Measurements from ENCODE around the gene MACO1. TPM values are rescaled to one million over a fixed set of nuclear protein-coding genes. Genes with fewer than 3 reads are reported as not detected.
"Not testable (repeated sequence)": the region's sequence is repeated elsewhere in the genome, so short reads cannot be mapped to it uniquely, and the experiment has no call there.

MACO1 gene
- total RNA-seq, 4 donors from 2014 or later: 16.2 to 23.2 (median 19.5) TPM

- no peak overlapping the region for H3K4me3 ChIP-seq
- H3K27ac ChIP-seq (replicated peaks in 1 of 4): no peak overlapping the region
- no peak for DNase-seq (ENCODE audit: extremely low spot score)
- H3K9me3 ChIP-seq: no peaks in the 10 kb centered on the region
- WGBS: 96% methylated on average over 6 of the region's 6 CpGs
- intact Hi-C loops (cut with DNase I): no loop called here
- H3K36me3 ChIP-seq: no peaks in the 10 kb centered on the region
- H3K27me3 ChIP-seq: no peaks in the 10 kb centered on the region
- H3K4me1 ChIP-seq: no peaks in the 10 kb centered on the region
- TF ChIP-seq CTCF (IDR thresholded peaks at IDR 0.05) (no peak), EP300 (IDR thresholded peaks at IDR 0.05) (no peak), POLR2AphosphoS5 (IDR thresholded peaks at IDR 0.05) (no peak)
These were observed 37.9 kb upstream of the MACO1 start for GRCh38 chr1:25392841-25393240.

- 71% methylated on average over 6 of the region's 10 CpGs for WGBS
- H3K4me3 ChIP-seq; H3K36me3 ChIP-seq; DNase-seq (ENCODE audit: extremely low spot score); H3K9me3 ChIP-seq; H3K27me3 ChIP-seq; H3K27ac ChIP-seq (replicated peaks in 1 of 4); intact Hi-C loops (cut with DNase I); H3K4me1 ChIP-seq: not testable (repeated sequence)
These were observed 33.1 kb upstream of the MACO1 start for GRCh38 chr1:25397549-25397948.

- H3K36me3 ChIP-seq; H3K4me3 ChIP-seq; DNase-seq (ENCODE audit: extremely low spot score); H3K9me3 ChIP-seq; H3K27me3 ChIP-seq; intact Hi-C loops (cut with DNase I); H3K27ac ChIP-seq (replicated peaks in 1 of 4); H3K4me1 ChIP-seq: not testable (repeated sequence)
- WGBS: no CpG with 5 or more reads among the region's 2 CpGs
These were observed 32.6 kb upstream of the MACO1 start for GRCh38 chr1:25398079-25398478.

GRCh38 chr1:25402947-25403803 is 27.5 kb upstream of the MACO1 start:
- not testable (repeated sequence) for H3K36me3 ChIP-seq, H3K4me1 ChIP-seq
- intact Hi-C loops (cut with DNase I): loop anchor here (5.0 kb wide), 1 partner anchor 119 kb away; no protein-coding TSS in a partner anchor

GRCh38 chr1:25405731-25406305 is 24.9 kb upstream of the MACO1 start:
- not testable (repeated sequence) for H3K36me3 ChIP-seq; H3K9me3 ChIP-seq; H3K27ac ChIP-seq (replicated peaks in 1 of 4); H3K4me1 ChIP-seq; H3K27me3 ChIP-seq; DNase-seq (ENCODE audit: extremely low spot score); H3K4me3 ChIP-seq
- intact Hi-C loops (cut with DNase I): loop anchor here (5.0 kb wide), 1 partner anchor 119 kb away; no protein-coding TSS in a partner anchor
- WGBS: no CpG with 5 or more reads among the region's 12 CpGs

More at GRCh38 chr1:25402947-25403803, 27.5 kb upstream of the MACO1 start:
- H3K4me3 ChIP-seq; H3K27ac ChIP-seq (replicated peaks in 1 of 4); H3K27me3 ChIP-seq; H3K9me3 ChIP-seq; DNase-seq (ENCODE audit: extremely low spot score): not testable (repeated sequence)
- TF ChIP-seq CTCF (IDR thresholded peaks at IDR 0.05): peak in 2 of 3 experiments; percentile 26 to 33
- WGBS: 18% methylated on average over 5 of the region's 8 CpGs

GRCh38 chr1:25409641-25410427 is 20.9 kb upstream of the MACO1 start:
- not testable (repeated sequence) for H3K4me3 ChIP-seq; H3K27me3 ChIP-seq; DNase-seq (ENCODE audit: extremely low spot score); H3K36me3 ChIP-seq; H3K9me3 ChIP-seq; H3K27ac ChIP-seq (replicated peaks in 1 of 4); H3K4me1 ChIP-seq
- intact Hi-C loops (cut with DNase I): loop anchor here (5.0 kb wide), 1 partner anchor 123 kb away; no protein-coding TSS in a partner anchor
- WGBS: 83% methylated on average over 8 of the region's 10 CpGs

- intact Hi-C loops (cut with DNase I); H3K36me3 ChIP-seq; H3K4me3 ChIP-seq; H3K27me3 ChIP-seq; DNase-seq (ENCODE audit: extremely low spot score); H3K9me3 ChIP-seq; H3K27ac ChIP-seq (replicated peaks in 1 of 4); H3K4me1 ChIP-seq: not testable (repeated sequence)
- 89% methylated on average over 12 of the region's 14 CpGs for WGBS
These were observed 17.6 kb upstream of the MACO1 start for GRCh38 chr1:25412872-25413623.

- H3K27me3 ChIP-seq; H3K36me3 ChIP-seq; intact Hi-C loops (cut with DNase I); H3K4me1 ChIP-seq; H3K4me3 ChIP-seq; DNase-seq (ENCODE audit: extremely low spot score); H3K9me3 ChIP-seq; H3K27ac ChIP-seq (replicated peaks in 1 of 4): not testable (repeated sequence)
- no CpG with 5 or more reads among the region's 6 CpGs for WGBS
These were observed 16.5 kb upstream of the MACO1 start for GRCh38 chr1:25414157-25414556.

- H3K9me3 ChIP-seq; H3K4me1 ChIP-seq; intact Hi-C loops (cut with DNase I); H3K27me3 ChIP-seq; H3K27ac ChIP-seq (replicated peaks in 1 of 4); H3K4me3 ChIP-seq; H3K36me3 ChIP-seq; DNase-seq (ENCODE audit: extremely low spot score): not testable (repeated sequence)
- WGBS: 100% methylated on average over 1 of the region's 1 CpG
These were observed 16.1 kb upstream of the MACO1 start for GRCh38 chr1:25414578-25414977.

Data from esophagus muscularis mucosa (tissue), 4 donors.